ENCODE measurements around the gene SLC6A13.

SLC6A13 gene

GRCh38 chr12:234891-235415 lies 27.7 kb downstream of the SLC6A13 start:
- TF ChIP-seq CTCF (IDR thresholded peaks at IDR 0.05): no peak

DNA sequence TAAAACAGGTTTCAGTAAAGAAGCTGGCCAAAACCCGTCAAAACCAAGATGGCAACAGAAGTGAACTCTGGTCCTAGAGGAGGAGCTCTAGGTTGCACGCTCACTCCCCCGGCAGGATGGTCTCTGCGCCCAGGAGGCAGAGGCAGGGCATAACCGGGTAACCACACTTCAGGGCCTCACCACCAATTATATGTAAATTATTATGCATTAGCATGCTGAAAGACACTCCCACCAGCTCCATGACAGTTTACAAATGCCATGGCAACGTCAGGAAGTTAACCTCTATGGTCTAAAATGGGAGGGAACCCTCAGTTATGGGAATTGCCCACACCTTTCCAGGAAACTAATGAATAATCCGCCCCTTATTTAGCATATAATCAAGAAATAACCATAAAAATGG lies 28.6 kb downstream of the SLC6A13 start:
- no peak for TF ChIP-seq CTCF (IDR thresholded peaks at IDR 0.05)

DNA sequence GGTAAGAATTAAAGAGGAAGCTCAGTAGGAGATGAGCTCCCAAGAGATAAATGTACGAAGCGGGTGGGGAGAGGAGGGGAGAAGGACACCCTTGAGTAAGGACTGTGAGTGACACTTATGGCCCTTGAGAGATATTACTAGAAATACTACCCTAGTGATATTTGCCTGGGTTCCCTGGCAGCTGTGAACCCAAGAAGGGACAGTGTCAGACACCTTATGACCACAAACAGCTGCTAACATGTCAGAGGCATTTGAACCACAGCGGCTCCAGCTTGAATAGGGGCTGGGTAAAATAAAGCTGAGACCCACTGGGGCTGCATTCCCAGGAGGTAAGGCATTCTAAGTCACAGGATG lies 29.0 kb downstream of the SLC6A13 start:
- TF ChIP-seq CTCF (IDR thresholded peaks at IDR 0.05): no peak

GRCh38 chr12:232731-233614 lies 29.7 kb downstream of the SLC6A13 start:
- TF ChIP-seq CTCF (IDR thresholded peaks at IDR 0.05): no peak

GRCh38 chr12:230925-231671 lies 31.5 kb downstream of the SLC6A13 start:
- TF ChIP-seq CTCF (IDR thresholded peaks at IDR 0.05): no peak

DNA sequence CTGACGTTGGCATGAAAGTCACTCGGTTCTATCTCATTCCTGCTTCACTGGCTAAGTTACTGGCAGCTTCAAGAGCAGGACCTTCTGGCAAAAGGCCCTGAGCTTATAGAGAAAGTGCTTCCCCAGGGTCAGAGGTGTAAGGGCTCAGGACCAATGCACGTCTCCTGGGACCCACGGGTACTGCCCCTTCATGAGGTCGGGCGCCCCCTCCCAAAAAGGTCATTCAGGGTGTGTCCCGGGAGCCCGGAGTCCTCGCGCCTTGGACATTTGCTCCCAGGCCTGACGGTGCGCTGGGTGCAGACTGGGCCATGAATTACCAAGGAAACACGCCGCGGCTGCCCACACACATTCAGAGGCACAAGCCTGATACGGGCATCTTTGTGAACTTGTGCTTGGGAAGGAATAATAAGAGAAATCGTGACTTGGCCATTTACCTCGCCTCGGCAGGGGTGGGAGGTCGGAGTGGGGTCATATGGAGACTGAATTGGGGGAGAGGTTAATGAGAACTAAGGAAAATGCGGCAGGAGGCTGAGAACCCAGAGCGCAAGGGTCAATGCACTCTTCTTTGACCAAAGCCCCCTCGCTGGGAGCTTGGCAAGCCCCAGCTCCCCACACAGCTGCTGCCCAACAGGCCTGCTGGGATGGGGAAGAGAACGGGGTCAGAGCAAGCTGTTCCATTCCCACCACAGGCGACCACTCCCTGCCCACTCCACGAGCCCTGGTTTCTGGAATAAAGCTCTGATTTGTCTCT lies 33.0 kb downstream of the SLC6A13 start:
- TF ChIP-seq CTCF (IDR thresholded peaks at IDR 0.05): no peak

DNA sequence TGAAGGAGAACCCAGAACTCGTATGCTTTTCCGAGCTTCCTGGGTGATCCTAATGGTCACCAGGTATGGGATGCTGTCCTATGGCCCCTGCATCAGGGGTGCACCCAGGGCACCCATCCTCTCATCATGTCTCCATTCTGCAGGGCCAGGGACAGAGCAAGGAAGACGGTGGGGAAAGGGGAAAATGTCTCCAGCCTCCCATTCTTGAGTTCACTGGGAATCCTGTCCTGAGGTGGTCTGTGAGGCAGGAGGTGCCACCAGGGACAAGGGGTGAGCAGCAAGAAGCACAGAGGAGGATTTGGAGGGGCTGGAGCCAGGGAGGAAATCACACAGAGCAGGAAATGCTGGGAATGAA lies 33.8 kb downstream of the SLC6A13 start:
- TF ChIP-seq CTCF (IDR thresholded peaks at IDR 0.05): no peak

All from LNCAP (cell line).